OCI-LY7 (cell line): ENCODE measurements around the gene MAP2K1. TPM values are rescaled to one million over a fixed set of nuclear protein-coding genes. Genes with fewer than 3 reads are reported as not detected.
A peak's percentile ranks its signal among the peaks of the same experiment; 100 is the strongest.
"Not testable (repeated sequence)": the region's sequence is repeated elsewhere in the genome, so short reads cannot be mapped to it uniquely, and the experiment has no call there.

Experiments
- Bru-seq: library from RNA; stranded (reverse); fragments of 400-500 nt; gene quantifications from one replicate; lab custom pipeline; 2021; lab: Mats Ljungman, UMichigan
- BruChase-seq, 2 experiments: library from RNA; stranded (reverse); fragments of 400-500 nt; gene quantifications; one replicate each; lab custom pipeline; 2021; lab: Mats Ljungman, UMichigan
- BruUV-seq: library from RNA; stranded (reverse); fragments of 400-500 nt; replicated peaks from 2 replicates; lab custom pipeline; 2021; lab: Mats Ljungman, UMichigan
- CTCF ChIA-PET: fragments of 300-600 bp; sonication (Branson Sonifier 250); formaldehyde crosslinking; loops from one replicate; lab custom pipeline; 2022; ENCODE audit warnings: antibody characterized with exemption; ENCODE audit not compliant: unreplicated experiment; lab: Charles Lee
- POLR2A ChIA-PET: fragments of 300-600 bp; sonication (Branson Sonifier 250); formaldehyde crosslinking; loops from one replicate; lab custom pipeline; 2022; ENCODE audit warnings: antibody characterized with exemption; lab: Charles Lee
- DNase-seq: peaks from one replicate; pipeline ENCODE4 v3.0.0-alpha.2; 2015; ENCODE audit warnings: low spot score
- H2AFZ ChIP-seq: fragments of 200-600 bp; sonication (generic), shearing (Covaris generic); 2 replicates; pipeline ENCODE4 v1.6.1; 2014; ENCODE audit warnings: mild to moderate bottlenecking, antibody characterized with exemption, low read length, moderate library complexity
- H3K27ac ChIP-seq: fragments of 200-600 bp; sonication (generic); 2 replicates; pipeline ENCODE4 v1.5.1; 2014; ENCODE audit warnings: mixed run types, low read depth, mild to moderate bottlenecking, moderate library complexity, low read length, inconsistent platforms; ENCODE audit not compliant: poor library complexity, severe bottlenecking
- H3K36me3 ChIP-seq: fragments of 200-600 bp; sonication (generic); 2 replicates; pipeline ENCODE4 v1.6.1; 2014; ENCODE audit warnings: mild to moderate bottlenecking, antibody characterized with exemption, low read length, moderate library complexity, mixed read lengths; ENCODE audit not compliant: insufficient read depth
- H3K4me1 ChIP-seq: fragments of 200-600 bp; sonication (generic); 2 replicates; pipeline ENCODE4 v1.5.1; 2014; ENCODE audit warnings: mild to moderate bottlenecking, low read length; ENCODE audit not compliant: insufficient read depth, poor library complexity, severe bottlenecking
- H3K4me2 ChIP-seq: fragments of 200-600 bp; sonication (generic); 2 replicates; pipeline ENCODE4 v1.6.1; 2014; ENCODE audit warnings: mild to moderate bottlenecking, low read length
- H3K4me3 ChIP-seq: fragments of 200-600 bp; sonication (generic); 2 replicates; pipeline ENCODE4 v1.5.1; 2014; ENCODE audit warnings: mild to moderate bottlenecking, low read depth, low read length; ENCODE audit not compliant: poor library complexity, severe bottlenecking
- H3K79me2 ChIP-seq: fragments of 200-600 bp; sonication (generic); 2 replicates; pipeline ENCODE4 v1.6.1; 2016; ENCODE audit warnings: low read depth, mild to moderate bottlenecking, low read length, moderate library complexity, mixed read lengths; ENCODE audit not compliant: insufficient read depth
- H3K9me2 ChIP-seq: fragments of 200-600 bp; sonication (generic); 2 replicates; pipeline ENCODE4 v1.6.1; 2016; ENCODE audit warnings: mild to moderate bottlenecking, low read length, mixed read lengths; ENCODE audit not compliant: insufficient read depth
- H3K9me3 ChIP-seq: fragments of 200-600 bp; sonication (generic); 2 replicates; pipeline ENCODE4 v1.6.1; 2014; ENCODE audit warnings: mild to moderate bottlenecking, mixed run types, low read length, mixed read lengths
- H4K20me1 ChIP-seq: fragments of 200-600 bp; sonication (generic); 2 replicates; pipeline ENCODE4 v1.6.1; 2014; ENCODE audit warnings: mild to moderate bottlenecking, antibody characterized with exemption, low read length, moderate library complexity, mixed read lengths; ENCODE audit not compliant: insufficient read depth
- CTCF ChIP-seq: fragments of 200-600 bp; sonication (generic); conservative IDR thresholded peaks from 2 replicates; pipeline ENCODE4 v1.5.1; 2014; ENCODE audit warnings: mild to moderate bottlenecking, antibody characterized with exemption, low read length, moderate library complexity, mixed read lengths
- EZH2phosphoT487 ChIP-seq: fragments of 200-600 bp; sonication (generic); IDR thresholded peaks from 2 replicates; pipeline ENCODE4 v1.6.1; 2018; ENCODE audit warnings: low read depth, borderline replicate concordance, mild to moderate bottlenecking, mixed run types, antibody characterized with exemption, low read length, moderate library complexity, mixed read lengths
- intact Hi-C: fragments of 100-400 bp; cut with micrococcal nuclease; formaldehyde crosslinking; loops from one replicate; pipeline ENCODE4 v1.10.0; 2022; ENCODE audit not compliant: unreplicated experiment
- long read RNA-seq: library from polyadenylated mRNA; stranded (forward); transcript quantifications from one replicate; pipeline ENCODE4 v2.0.0, GENCODE V29; 2022
- total RNA-seq, 2 experiments: library from RNA; depleted of rRNA in 1 of 2; stranded (reverse); fragments of >200 nt in 1 of 2; shearing (Covaris generic) in 1 of 2; gene quantifications; 2 replicates each; pipeline ENCODE4 v1.2.3, GENCODE V29; 2014 to 2022

Gene MAP2K1
- total RNA-seq (2014; rRNA removed; shearing (Covaris generic)) (37.2 and 43.9 TPM in 2 replicates), total RNA-seq (2022) (82.6 and 95.8 TPM in 2 replicates), Bru-seq, nascent RNA (percentile 86 among the genes with signal in this experiment), BruChase-seq, experiment 1, labeled RNA remaining after a 6-hour chase (percentile 91 among the genes with signal in this experiment), BruChase-seq, experiment 2, labeled RNA remaining after a 2-hour chase (percentile 85 among the genes with signal in this experiment)
- long read RNA-seq, transcript MAP2K1-201 (11 exons, 3,410 nt), result major isoform, 27 of 39 reads
- long read RNA-seq, partial matches to known transcripts, result 7 of 39 reads
- long read RNA-seq, other reads (novel, unspliced or antisense), result 5 of 39 reads

- CTCF ChIA-PET, result interaction anchor here (0.5 to 1.0 kb wide), 2 partner anchors 95 to 208 kb away, joined by 3 to 4 read pairs; no protein-coding TSS in a partner anchor
- Histone ChIP-seq H3K4me3 (peak within 1 kb of the TSS; percentile 83), H3K9me3 (no peaks in the 10 kb centered on the region), H3K79me2 (peaks cover 50% of the 10 kb centered on the region), H3K27ac (peak within 1 kb of the TSS; percentile 83), H4K20me1 (peaks cover 13% of the 10 kb centered on the region; the same call in 1 of the 2 replicates), H3K9me2 (no peaks in the 10 kb centered on the region), H2AFZ (peak within 1 kb of the TSS; percentile 58; the same call in 1 of the 2 replicates), H3K4me2 (peak within 1 kb of the TSS; percentile 99), H3K36me3 (peaks cover 10% of the 10 kb centered on the region; the same call in 1 of the 2 replicates), H3K4me1 (peaks cover 40% of the 10 kb centered on the region)
- TF ChIP-seq EZH2phosphoT487, result no peak
- peak; percentile 83 for TF ChIP-seq CTCF
- TSS peak; percentile 91 for BruUV-seq
- peak; percentile 99 for DNase-seq
- intact Hi-C loops, result loop anchor here (1.0 kb wide), 3 partner anchors 17 to 111 kb away; partner anchors contain the start of genes SNAPC5 and TIPIN
- POLR2A ChIA-PET, result interaction anchor here (0.6 to 1.8 kb wide), 10 partner anchors 9 to 1467 kb away, joined by 3 to 9 read pairs (median 4); partner anchors contain the start of gene TIPIN
These were observed at the start of gene MAP2K1 for GRCh38 chr15:66386204-66387123. Gene MAP2K1, plus strand, starts transcription at chr15:66386912. Its CDS starts 436 bp downstream, at chr15:66387348.

GRCh38 chr15:66348530-66348929, 38.2 kb upstream of the MAP2K1 start:
- H3K27ac ChIP-seq, intact Hi-C loops, BruUV-seq, H3K9me3 ChIP-seq, H3K79me2 ChIP-seq, DNase-seq, H3K4me3 ChIP-seq, H3K4me2 ChIP-seq, H3K9me2 ChIP-seq, H2AFZ ChIP-seq, H4K20me1 ChIP-seq, H3K4me1 ChIP-seq: not testable (repeated sequence)
- peaks cover 99% of the 10 kb centered on the region for H3K36me3 ChIP-seq
- POLR2A ChIA-PET, result interaction anchor here (0.6 kb wide), 1 partner anchor 9 kb away, joined by 5 read pairs; no protein-coding TSS in a partner anchor
- CTCF ChIA-PET, result interaction anchor here (0.6 kb wide), 1 partner anchor 727 kb away, joined by 3 read pairs; no protein-coding TSS in a partner anchor

- ChIA-PET POLR2A (interaction anchor here (0.7 to 2.4 kb wide), 3 partner anchors 30 to 1234 kb away, joined by 4 to 9 read pairs (median 7); partner anchors contain the start of gene MAP2K1), CTCF (no interaction called here)
- H3K79me2 ChIP-seq, result peaks cover 36% of the 10 kb centered on the region
- peak overlapping the region; percentile 87 for H3K4me3 ChIP-seq
- H3K9me3 ChIP-seq, result peaks cover 5% of the 10 kb centered on the region; the same call in 1 of the 2 replicates
- H4K20me1 ChIP-seq, result no peaks in the 10 kb centered on the region
- intact Hi-C loops, result loop anchor here (1.0 to 10.0 kb wide), 5 partner anchors 15 to 201 kb away; partner anchors contain the start of genes MAP2K1 and SNAPC5
- no peaks in the 10 kb centered on the region for H3K9me2 ChIP-seq
- TF ChIP-seq EZH2phosphoT487 (no peak), CTCF (no peak)
- TSS peak; percentile 77 for BruUV-seq
- peaks cover 50% of the 10 kb centered on the region for H3K4me1 ChIP-seq
- no peak for DNase-seq
- peaks cover 33% of the 10 kb centered on the region for H3K36me3 ChIP-seq
- H2AFZ ChIP-seq, result peak overlapping the region; percentile 59
- H3K4me2 ChIP-seq, result peak overlapping the region; percentile 83
- H3K27ac ChIP-seq, result peak overlapping the region; percentile 84
These were observed 30.7 kb upstream of the MAP2K1 start for GRCh38 chr15:66356077-66356358.
